OCI-LY1 (cell line): ENCODE data around the gene ZNF710.

Experiments used
- H2AFZ ChIP-seq: fragments of 200-600 bp; sonication (generic), shearing (Covaris generic); 2 replicates; pipeline ENCODE4 v1.6.0; 2014; ENCODE audit warnings: antibody characterized with exemption, mild to moderate bottlenecking, low read length
- H3F3A ChIP-seq: fragments of 200-600 bp; sonication (generic), shearing (Covaris generic); 2 replicates; pipeline ENCODE4 v1.6.0; 2014; ENCODE audit warnings: mild to moderate bottlenecking, antibody characterized with exemption, low read length, moderate library complexity; ENCODE audit not compliant: insufficient read depth
- H3K27ac ChIP-seq: fragments of 200-600 bp; sonication (generic); 2 replicates; pipeline ENCODE4 v1.5.1; 2014; ENCODE audit warnings: low read length, mixed run types, mild to moderate bottlenecking, low read depth; ENCODE audit not compliant: poor library complexity, severe bottlenecking
- H3K27me3 ChIP-seq: fragments of 200-600 bp; sonication (generic); 2 replicates; pipeline ENCODE4 v1.6.0; 2014; ENCODE audit warnings: antibody characterized with exemption, mild to moderate bottlenecking, low read length, moderate library complexity; ENCODE audit not compliant: insufficient read depth
- H3K36me3 ChIP-seq: fragments of 200-600 bp; sonication (generic); 2 replicates; pipeline ENCODE4 v1.6.1; 2014; ENCODE audit warnings: mild to moderate bottlenecking, antibody characterized with exemption, low read length, moderate library complexity, mixed read lengths; ENCODE audit not compliant: insufficient read depth
- H3K4me1 ChIP-seq: fragments of 200-600 bp; sonication (generic); 2 replicates; pipeline ENCODE4 v1.5.1; 2014; ENCODE audit warnings: mild to moderate bottlenecking, low read length, moderate library complexity; ENCODE audit not compliant: insufficient read depth, severe bottlenecking
- H3K4me2 ChIP-seq: fragments of 200-600 bp; sonication (generic), shearing (Covaris generic); 2 replicates; pipeline ENCODE4 v1.6.1; 2014; ENCODE audit warnings: low read length
- H3K4me3 ChIP-seq: fragments of 200-600 bp; sonication (generic); 2 replicates; pipeline ENCODE4 v1.5.1; 2014; ENCODE audit warnings: low read length, low read depth, mild to moderate bottlenecking, mixed read lengths; ENCODE audit not compliant: poor library complexity, severe bottlenecking
- H3K79me2 ChIP-seq: fragments of 200-600 bp; shearing (Covaris generic); 2 replicates; pipeline ENCODE4 v1.6.1; 2016; ENCODE audit warnings: mixed run types, low read length, mixed read lengths; ENCODE audit not compliant: insufficient read depth
- H3K9ac ChIP-seq: fragments of 200-600 bp; sonication (generic), shearing (Covaris generic); 2 replicates; pipeline ENCODE4 v1.6.1; 2014; ENCODE audit warnings: mild to moderate bottlenecking, low read length, mixed read lengths
- H3K9me2 ChIP-seq: fragments of 200-600 bp; sonication (generic), shearing (Covaris generic); 2 replicates; pipeline ENCODE4 v1.6.1; 2014; ENCODE audit warnings: low read depth, mild to moderate bottlenecking, low read length, mixed read lengths
- H3K9me3 ChIP-seq: fragments of 200-600 bp; shearing (Covaris generic); 2 replicates; pipeline ENCODE4 v1.6.1; 2014; ENCODE audit warnings: low read length, mixed read lengths
- H4K20me1 ChIP-seq: fragments of 200-600 bp; sonication (generic), shearing (Covaris generic); 2 replicates; pipeline ENCODE4 v1.6.0; 2016; ENCODE audit warnings: mild to moderate bottlenecking, low read length; ENCODE audit not compliant: insufficient read depth
- CTCF ChIP-seq: fragments of 200-600 bp; sonication (generic), shearing (Covaris generic); IDR thresholded peaks from 2 replicates; pipeline ENCODE4 v1.5.1; 2017; ENCODE audit warnings: mild to moderate bottlenecking, antibody characterized with exemption, low read length, moderate library complexity, mixed read lengths
- EZH2 ChIP-seq: fragments of 200-600 bp; sonication (generic), shearing (Covaris generic); IDR thresholded peaks from 2 replicates; pipeline ENCODE4 v1.8.0; 2017; ENCODE audit warnings: borderline replicate concordance, mixed run types, mild to moderate bottlenecking, antibody characterized with exemption, low read length, moderate library complexity, mixed read lengths

ZNF710 gene

GRCh38 chr15:89958107-89958805 lies 42.9 kb upstream of the ZNF710 start:
- Histone ChIP-seq H3F3A (no peaks in the 10 kb centered on the region), H3K4me1 (no peaks in the 10 kb centered on the region), H3K9ac (no peak overlapping the region), H3K4me3 (no peak overlapping the region), H3K36me3 (no peaks in the 10 kb centered on the region), H3K27me3 (no peaks in the 10 kb centered on the region), H4K20me1 (no peaks in the 10 kb centered on the region), H2AFZ (no peak overlapping the region), H3K79me2 (no peaks in the 10 kb centered on the region), H3K9me2 (no peaks in the 10 kb centered on the region), H3K27ac (no peak overlapping the region), H3K9me3 (no peaks in the 10 kb centered on the region), H3K4me2 (no peak overlapping the region)
- TF ChIP-seq CTCF = no peak

GRCh38 chr15:89963301-89964231 lies 37.6 kb upstream of the ZNF710 start:
- no peaks in the 10 kb centered on the region for H3K9me3 ChIP-seq
- H3K36me3 ChIP-seq = no peaks in the 10 kb centered on the region
- no peak overlapping the region for H3K9ac ChIP-seq
- H3K4me1 ChIP-seq = no peaks in the 10 kb centered on the region
- no peaks in the 10 kb centered on the region for H3F3A ChIP-seq
- no peak for TF ChIP-seq CTCF
- TF ChIP-seq EZH2 = no peak
- no peak overlapping the region for H3K4me3 ChIP-seq
- H3K79me2 ChIP-seq = no peaks in the 10 kb centered on the region
- no peak overlapping the region for H3K4me2 ChIP-seq
- no peaks in the 10 kb centered on the region for H3K9me2 ChIP-seq
- 0 out of 2 replicates have a peak, but pooled peaks cover 3% of the 10 kb centered on the region for H3K27me3 ChIP-seq
- no peaks in the 10 kb centered on the region for H4K20me1 ChIP-seq
- H3K27ac ChIP-seq = no peak overlapping the region
- no peak overlapping the region for H2AFZ ChIP-seq

GRCh38 chr15:89964232-89964954 lies 36.7 kb upstream of the ZNF710 start:
- no peaks in the 10 kb centered on the region for H3K9me2 ChIP-seq
- no peaks in the 10 kb centered on the region for H3K36me3 ChIP-seq
- no peaks in the 10 kb centered on the region for H3K9me3 ChIP-seq
- H4K20me1 ChIP-seq = no peaks in the 10 kb centered on the region
- no peaks in the 10 kb centered on the region for H3K79me2 ChIP-seq
- no peaks in the 10 kb centered on the region for H3F3A ChIP-seq
- H3K27ac ChIP-seq = no peak overlapping the region
- no peak overlapping the region for H3K4me3 ChIP-seq
- H3K27me3 ChIP-seq = 0 out of 2 replicates have a peak, but pooled peaks cover 3% of the 10 kb centered on the region
- TF ChIP-seq EZH2 (no peak), CTCF (no peak)
- H3K9ac ChIP-seq = no peak overlapping the region
- H2AFZ ChIP-seq = no peak overlapping the region
- H3K4me1 ChIP-seq = no peaks in the 10 kb centered on the region
- H3K4me2 ChIP-seq = no peak overlapping the region
